Esophagus squamous epithelium (tissue), 4 donors: ENCODE results near the gene KIF26B.

Source experiments
- POLR2A ChIP-seq, 4 donors: fragments of 450-650 bp; IDR thresholded peaks; one replicate each; pipeline ENCODE4 v1.6.1; 2017; ENCODE audit warnings: antibody characterized with exemption in 4 of 4, mild to moderate bottlenecking in 4 of 4, moderate library complexity in 3 of 4
- TF ChIP-seq, protein P1 (sequence below), 6 experiments: fragments of 450-650 bp in 4 of 6; fragments of 200-600 bp in 2 of 6; sonication (generic) in 2 of 6; IDR thresholded peaks; one replicate each; pipeline ENCODE4 v1.5.1; 2016 to 2019; ENCODE audit warnings: antibody characterized with exemption in 6 of 6, mild to moderate bottlenecking in 4 of 6, moderate library complexity in 4 of 6

DNA sequence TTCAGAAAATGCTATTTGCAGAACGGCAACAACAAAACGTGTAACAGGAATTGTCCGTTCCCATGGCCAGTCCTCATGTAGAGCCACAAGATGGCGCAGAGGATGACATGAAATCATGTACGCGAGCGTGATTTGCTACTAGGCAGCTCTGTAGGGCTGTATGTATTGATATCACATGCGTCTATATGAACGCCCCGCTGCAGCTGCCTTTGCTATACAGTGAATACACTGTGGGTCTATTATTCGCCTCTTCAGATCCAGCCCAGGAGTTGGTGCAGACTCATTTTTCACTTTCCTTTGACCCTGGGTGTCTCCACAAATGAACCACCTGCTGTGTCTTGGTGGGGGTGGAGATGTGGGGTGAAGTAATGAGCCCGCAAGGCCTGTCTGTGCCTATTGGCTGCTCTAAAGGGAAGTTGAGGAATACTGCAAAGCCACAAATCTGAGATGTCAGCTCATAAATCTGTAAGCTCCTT, 361.5 kb downstream of the KIF26B start:
- TF ChIP-seq, protein P1, sequence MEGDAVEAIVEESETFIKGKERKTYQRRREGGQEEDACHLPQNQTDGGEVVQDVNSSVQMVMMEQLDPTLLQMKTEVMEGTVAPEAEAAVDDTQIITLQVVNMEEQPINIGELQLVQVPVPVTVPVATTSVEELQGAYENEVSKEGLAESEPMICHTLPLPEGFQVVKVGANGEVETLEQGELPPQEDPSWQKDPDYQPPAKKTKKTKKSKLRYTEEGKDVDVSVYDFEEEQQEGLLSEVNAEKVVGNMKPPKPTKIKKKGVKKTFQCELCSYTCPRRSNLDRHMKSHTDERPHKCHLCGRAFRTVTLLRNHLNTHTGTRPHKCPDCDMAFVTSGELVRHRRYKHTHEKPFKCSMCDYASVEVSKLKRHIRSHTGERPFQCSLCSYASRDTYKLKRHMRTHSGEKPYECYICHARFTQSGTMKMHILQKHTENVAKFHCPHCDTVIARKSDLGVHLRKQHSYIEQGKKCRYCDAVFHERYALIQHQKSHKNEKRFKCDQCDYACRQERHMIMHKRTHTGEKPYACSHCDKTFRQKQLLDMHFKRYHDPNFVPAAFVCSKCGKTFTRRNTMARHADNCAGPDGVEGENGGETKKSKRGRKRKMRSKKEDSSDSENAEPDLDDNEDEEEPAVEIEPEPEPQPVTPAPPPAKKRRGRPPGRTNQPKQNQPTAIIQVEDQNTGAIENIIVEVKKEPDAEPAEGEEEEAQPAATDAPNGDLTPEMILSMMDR (IDR thresholded peaks at IDR 0.05) = no peak
- TF ChIP-seq POLR2A (IDR thresholded peaks at IDR 0.05) = no peak
